HEK293 (cell line): ENCODE results near the gene GPR33.

ENCODE experiments used
- CTCF ChIA-PET: fragments of 350-600 bp; formaldehyde crosslinking; extraction: SDS; loops from one replicate; lab custom pipeline; 2021; ENCODE audit warnings: antibody characterized with exemption; lab: Yijun Ruan, JAX
- POLR2A ChIA-PET: fragments of 300-600 bp; formaldehyde crosslinking; extraction: SDS; loops from one replicate; lab custom pipeline; 2020; ENCODE audit warnings: antibody characterized with exemption, inconsistent platforms; lab: Yijun Ruan, JAX
- H3K27ac ChIP-seq: fragments of 200-500 bp; sonication (Bioruptor generic); 2 replicates; pipeline ENCODE4 v1.5.1; 2014; ENCODE audit warnings: low read depth, low read length, control low read depth, inconsistent platforms; ENCODE audit errors: extremely low read depth
- H3K36me3 ChIP-seq, 2 experiments: fragments of 200-500 bp in 1 of 2; sonication (Bioruptor generic) in 1 of 2; 1 replicate in 1 of 2; 2 replicates in 1 of 2; pipeline ENCODE4 v1.5.1; 2014 to 2017; ENCODE audit warnings: inconsistent platforms in 2 of 2, low read length in 2 of 2; ENCODE audit not compliant: control insufficient read depth in 2 of 2, insufficient read depth in 1 of 2
- H3K4me1 ChIP-seq: fragments of 200-500 bp; sonication (Bioruptor generic); 2 replicates; pipeline ENCODE4 v1.5.1; 2014; ENCODE audit warnings: mild to moderate bottlenecking, low read length, inconsistent platforms; ENCODE audit not compliant: control insufficient read depth, insufficient read depth
- H3K4me3 ChIP-seq: 2 replicates; pipeline ENCODE4 v1.5.1; 2011; ENCODE audit warnings: low read depth, mild to moderate bottlenecking, control low read depth, low read length, moderate library complexity
- H3K9me3 ChIP-seq: fragments of 200-500 bp; sonication (Bioruptor generic); 2 replicates; pipeline ENCODE4 v1.5.1; 2014; ENCODE audit warnings: low read depth, low read length, inconsistent platforms; ENCODE audit not compliant: control insufficient read depth, insufficient read depth
- AEBP2 ChIP-seq: fragments of 450-650 bp; formaldehyde crosslinking; IDR thresholded peaks from 2 replicates; pipeline ENCODE4 v1.5.1; 2016; ENCODE audit warnings: missing biosample characterization, missing genetic modification characterization, borderline replicate concordance
- FEZF1 ChIP-seq: fragments of 450-650 bp; formaldehyde crosslinking; IDR thresholded peaks from 2 replicates; pipeline ENCODE4 v1.5.1; 2016; ENCODE audit warnings: missing biosample characterization, missing genetic modification characterization
- OSR2 ChIP-seq: fragments of 450-650 bp; formaldehyde crosslinking; IDR thresholded peaks from 2 replicates; pipeline ENCODE4 v1.5.1; 2016; ENCODE audit warnings: missing biosample characterization, missing genetic modification characterization
- REPIN1 ChIP-seq: fragments of 450-650 bp; formaldehyde crosslinking; IDR thresholded peaks from 2 replicates; pipeline ENCODE4 v1.5.1; 2017; ENCODE audit warnings: missing biosample characterization, missing genetic modification characterization, low read depth
- SCRT2 ChIP-seq: fragments of 450-650 bp; formaldehyde crosslinking; IDR thresholded peaks from 2 replicates; pipeline ENCODE4 v1.5.1; 2016; ENCODE audit warnings: missing biosample characterization, missing genetic modification characterization
- SP3 ChIP-seq: fragments of 450-650 bp; formaldehyde crosslinking; IDR thresholded peaks from 2 replicates; pipeline ENCODE4 v1.5.1; 2016; ENCODE audit warnings: missing biosample characterization, missing genetic modification characterization
- TSHZ1 ChIP-seq: fragments of 450-650 bp; formaldehyde crosslinking; IDR thresholded peaks from 2 replicates; pipeline ENCODE4 v1.5.1; 2016; ENCODE audit warnings: missing biosample characterization, missing genetic modification characterization, borderline replicate concordance
- ZBTB8A ChIP-seq: fragments of 450-650 bp; formaldehyde crosslinking; IDR thresholded peaks from 2 replicates; pipeline ENCODE4 v1.5.1; 2016; ENCODE audit warnings: missing biosample characterization, missing genetic modification characterization
- ZFHX2 ChIP-seq: fragments of 450-650 bp; formaldehyde crosslinking; conservative IDR thresholded peaks from 2 replicates; pipeline ENCODE4 v1.5.1; 2016; ENCODE audit warnings: missing biosample characterization, missing genetic modification characterization
- ZFP3 ChIP-seq: fragments of 450-650 bp; formaldehyde crosslinking; IDR thresholded peaks from 2 replicates; pipeline ENCODE4 v1.5.1; 2016; ENCODE audit warnings: low read depth, missing biosample characterization, missing genetic modification characterization
- ZIC2 ChIP-seq: fragments of 450-650 bp; formaldehyde crosslinking; IDR thresholded peaks from 2 replicates; pipeline ENCODE4 v1.5.1; 2016; ENCODE audit warnings: missing biosample characterization, missing genetic modification characterization
- ZNF112 ChIP-seq: fragments of 450-650 bp; formaldehyde crosslinking; IDR thresholded peaks from 2 replicates; pipeline ENCODE4 v1.5.0; 2017; ENCODE audit warnings: missing biosample characterization, missing genetic modification characterization
- ZNF133 ChIP-seq: fragments of 450-650 bp; formaldehyde crosslinking; IDR thresholded peaks from 2 replicates; pipeline ENCODE4 v1.5.1; 2016; ENCODE audit warnings: missing biosample characterization, missing genetic modification characterization
- ZNF138 ChIP-seq: fragments of 450-650 bp; formaldehyde crosslinking; IDR thresholded peaks from 2 replicates; pipeline ENCODE4 v1.5.1; 2016; ENCODE audit warnings: missing biosample characterization, missing genetic modification characterization, borderline replicate concordance
- ZNF146 ChIP-seq: fragments of 450-650 bp; formaldehyde crosslinking; IDR thresholded peaks from 2 replicates; pipeline ENCODE4 v1.5.1; 2016; ENCODE audit warnings: missing biosample characterization, missing genetic modification characterization
- ZNF19 ChIP-seq: fragments of 450-650 bp; formaldehyde crosslinking; IDR thresholded peaks from 2 replicates; pipeline ENCODE4; 2016; ENCODE audit warnings: missing biosample characterization, missing genetic modification characterization, low read depth
- ZNF214 ChIP-seq: fragments of 450-650 bp; formaldehyde crosslinking; IDR thresholded peaks from 2 replicates; pipeline ENCODE4 v1.5.1; 2017; ENCODE audit warnings: missing biosample characterization, mild to moderate bottlenecking, missing genetic modification characterization, borderline replicate concordance
- ZNF239 ChIP-seq: fragments of 450-650 bp; formaldehyde crosslinking; IDR thresholded peaks from 2 replicates; pipeline ENCODE4 v1.5.1; 2016; ENCODE audit warnings: missing biosample characterization, missing genetic modification characterization
- ZNF416 ChIP-seq: fragments of 450-650 bp; formaldehyde crosslinking; IDR thresholded peaks from 2 replicates; pipeline ENCODE4 v1.5.1; 2016; ENCODE audit warnings: missing biosample characterization, missing genetic modification characterization
- ZNF426 ChIP-seq: fragments of 450-650 bp; formaldehyde crosslinking; IDR thresholded peaks from 2 replicates; pipeline ENCODE4 v1.5.1; 2017; ENCODE audit warnings: missing biosample characterization, missing genetic modification characterization, mild to moderate bottlenecking, inconsistent platforms, moderate library complexity
- ZNF629 ChIP-seq: fragments of 450-650 bp; formaldehyde crosslinking; IDR thresholded peaks from 2 replicates; pipeline ENCODE4 v1.5.1; 2017; ENCODE audit warnings: missing biosample characterization, missing genetic modification characterization
- ZNF664 ChIP-seq: fragments of 450-650 bp; formaldehyde crosslinking; IDR thresholded peaks from 2 replicates; pipeline ENCODE4 v1.5.1; 2016; ENCODE audit warnings: missing biosample characterization, missing genetic modification characterization
- ZNF701 ChIP-seq: fragments of 450-650 bp; formaldehyde crosslinking; IDR thresholded peaks from 2 replicates; pipeline ENCODE4 v1.5.1; 2016; ENCODE audit warnings: missing biosample characterization, missing genetic modification characterization
- ZNF785 ChIP-seq: fragments of 450-650 bp; formaldehyde crosslinking; IDR thresholded peaks from 2 replicates; pipeline ENCODE4 v1.5.1; 2016; ENCODE audit warnings: missing biosample characterization, missing genetic modification characterization
- TF ChIP-seq, protein P1 (sequence below): fragments of 450-650 bp; formaldehyde crosslinking; optimal IDR thresholded peaks from 2 replicates; pipeline ENCODE3; 2016; ENCODE audit warnings: missing biosample characterization, mild to moderate bottlenecking, missing genetic modification characterization
- TF ChIP-seq, protein P2 (sequence below): fragments of 450-650 bp; formaldehyde crosslinking; IDR thresholded peaks from 2 replicates; pipeline ENCODE4 v1.5.1; 2016; ENCODE audit warnings: missing biosample characterization, missing genetic modification characterization

Gene GPR33

DNA sequence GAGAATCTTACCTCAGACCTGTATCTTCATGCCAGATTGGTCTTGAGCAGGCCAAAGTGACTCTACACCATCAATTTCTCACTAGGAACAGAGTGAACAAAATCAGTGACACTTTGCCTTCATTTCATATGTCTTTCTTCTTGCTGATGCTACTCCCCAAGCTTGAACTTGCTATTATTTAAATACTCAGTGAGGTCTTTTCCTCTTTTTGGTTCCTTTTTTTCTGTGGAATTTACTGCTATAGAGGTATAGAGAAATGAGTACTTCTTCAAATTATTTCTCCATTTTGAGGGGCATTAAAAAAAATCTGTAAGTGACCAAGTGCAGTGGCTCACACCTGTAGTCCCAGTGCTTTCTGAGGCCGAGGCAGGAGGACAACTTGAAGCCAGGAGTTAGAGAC lies at the start of gene GPR33:
Gene GPR33, minus strand, starts transcription at position 154 of the 400 bp plus-strand sequence. CDS start 4,074 bp downstream, outside the sequence.
- CTCF ChIA-PET, result interaction anchor here (0.6 to 1.1 kb wide), 2 partner anchors 263 to 349 kb away, joined by 3 to 4 read pairs; no protein-coding TSS in a partner anchor
- H3K27ac ChIP-seq, result no peak within 1 kb of the TSS
- POLR2A ChIA-PET, result no interaction called here
- H3K4me3 ChIP-seq, result no peak within 1 kb of the TSS
- no peaks in the 10 kb centered on the region for H3K9me3 ChIP-seq
- no peaks in the 10 kb centered on the region for H3K36me3 ChIP-seq
- H3K4me1 ChIP-seq, result no peaks in the 10 kb centered on the region
- TF ChIP-seq ZNF214 (tag by site-specific recombination), result no peak
- no peak for TF ChIP-seq ZFHX2
- no peak for TF ChIP-seq ZNF138 (tag by site-specific recombination)
- TF ChIP-seq ZNF146, result no peak
- no peak for TF ChIP-seq ZNF785
- TF ChIP-seq, all 188 proteins: peak for 0

DNA sequence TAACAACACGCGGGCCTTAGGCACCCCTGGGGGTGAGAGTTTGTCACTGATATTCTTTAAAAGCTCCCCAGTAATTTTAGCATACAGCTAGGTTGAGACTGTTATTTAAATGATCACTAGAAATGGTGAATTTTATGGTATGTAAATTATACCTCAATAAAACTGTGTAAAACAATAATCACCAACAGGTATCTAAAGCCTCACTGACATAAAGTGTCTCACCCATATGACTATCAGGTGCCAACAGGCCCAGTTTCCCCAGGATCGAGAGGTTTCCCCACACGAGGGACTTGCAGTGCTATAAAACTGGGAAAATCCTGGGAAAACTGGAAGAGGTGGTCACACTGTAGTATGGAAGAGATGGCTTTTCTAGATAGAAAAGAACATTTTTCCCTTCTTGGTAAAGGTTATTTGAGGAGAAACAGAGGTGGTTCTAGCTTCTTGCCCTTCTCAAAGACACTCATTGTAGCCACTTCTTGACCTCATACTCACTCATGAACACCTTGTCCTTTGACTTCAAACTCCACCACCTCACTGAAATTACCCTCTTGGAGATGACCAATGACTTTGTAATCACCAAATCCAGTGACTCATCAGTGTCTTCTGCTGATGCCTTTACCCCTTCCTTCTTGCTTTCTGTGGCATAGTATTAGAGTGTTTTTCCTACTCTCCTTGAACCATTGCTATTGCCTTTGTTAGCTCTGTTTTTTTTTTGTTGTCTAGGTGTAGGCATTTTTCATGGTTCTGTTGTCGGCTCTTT lies 48.5 kb upstream of the GPR33 start:
- POLR2A ChIA-PET, result no interaction called here
- TF ChIP-seq ZNF239 (tag by site-specific recombination), result no peak
- TF ChIP-seq, protein P1, sequence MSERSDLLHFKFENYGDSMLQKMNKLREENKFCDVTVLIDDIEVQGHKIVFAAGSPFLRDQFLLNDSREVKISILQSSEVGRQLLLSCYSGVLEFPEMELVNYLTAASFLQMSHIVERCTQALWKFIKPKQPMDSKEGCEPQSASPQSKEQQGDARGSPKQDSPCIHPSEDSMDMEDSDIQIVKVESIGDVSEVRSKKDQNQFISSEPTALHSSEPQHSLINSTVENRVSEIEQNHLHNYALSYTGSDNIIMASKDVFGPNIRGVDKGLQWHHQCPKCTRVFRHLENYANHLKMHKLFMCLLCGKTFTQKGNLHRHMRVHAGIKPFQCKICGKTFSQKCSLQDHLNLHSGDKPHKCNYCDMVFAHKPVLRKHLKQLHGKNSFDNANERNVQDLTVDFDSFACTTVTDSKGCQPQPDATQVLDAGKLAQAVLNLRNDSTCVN (tag by site-specific recombination), result no peak
- TF ChIP-seq ZNF426 (tag by site-specific recombination), result no peak
- TF ChIP-seq SP3 (tag by site-specific recombination), result no peak
- no peak for TF ChIP-seq ZNF416 (tag by site-specific recombination)
- TF ChIP-seq FEZF1 (tag by site-specific recombination), result no peak
- TF ChIP-seq ZNF112 (tag by site-specific recombination), result no peak
- TF ChIP-seq, protein P2, sequence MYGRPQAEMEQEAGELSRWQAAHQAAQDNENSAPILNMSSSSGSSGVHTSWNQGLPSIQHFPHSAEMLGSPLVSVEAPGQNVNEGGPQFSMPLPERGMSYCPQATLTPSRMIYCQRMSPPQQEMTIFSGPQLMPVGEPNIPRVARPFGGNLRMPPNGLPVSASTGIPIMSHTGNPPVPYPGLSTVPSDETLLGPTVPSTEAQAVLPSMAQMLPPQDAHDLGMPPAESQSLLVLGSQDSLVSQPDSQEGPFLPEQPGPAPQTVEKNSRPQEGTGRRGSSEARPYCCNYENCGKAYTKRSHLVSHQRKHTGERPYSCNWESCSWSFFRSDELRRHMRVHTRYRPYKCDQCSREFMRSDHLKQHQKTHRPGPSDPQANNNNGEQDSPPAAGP, result no peak
- no peak for TF ChIP-seq ZBTB8A
- no peak for TF ChIP-seq ZIC2 (tag by site-specific recombination)
- no peak for TF ChIP-seq ZNF629 (tag by site-specific recombination)
- TF ChIP-seq ZNF701 (tag by site-specific recombination), result no peak
- no peak for TF ChIP-seq ZFP3
- CTCF ChIA-PET, result interaction anchor here (1.0 kb wide), 1 partner anchor 8 kb away, joined by 4 read pairs; no protein-coding TSS in a partner anchor
- no peaks in the 10 kb centered on the region for H3K36me3 ChIP-seq
- H3K9me3 ChIP-seq, result peaks cover 2% of the 10 kb centered on the region; the same call in 1 of the 2 replicates
- H3K27ac ChIP-seq, result no peak overlapping the region
- no peaks in the 10 kb centered on the region for H3K4me1 ChIP-seq
- H3K4me3 ChIP-seq, result no peak overlapping the region

GRCh38 chr14:31530136-31530535 lies 42.3 kb upstream of the GPR33 start:
- H3K27ac ChIP-seq, result no peak overlapping the region
- ChIA-PET CTCF (interaction anchor here (0.9 kb wide), 1 partner anchor 13 kb away, joined by 3 read pairs; no protein-coding TSS in a partner anchor), POLR2A (no interaction called here)
- H3K4me1 ChIP-seq, result no peaks in the 10 kb centered on the region
- H3K4me3 ChIP-seq, result no peak overlapping the region
- peaks cover 2% of the 10 kb centered on the region; the same call in 1 of the 2 replicates for H3K9me3 ChIP-seq
- H3K36me3 ChIP-seq, result no peaks in the 10 kb centered on the region
- no peak for TF ChIP-seq ZNF19 (tag by site-specific recombination)
- TF ChIP-seq ZNF133 (tag by site-specific recombination), result no peak
- no peak for TF ChIP-seq AEBP2
- TF ChIP-seq REPIN1, result no peak
- no peak for TF ChIP-seq TSHZ1 (tag by site-specific recombination)
- TF ChIP-seq ZNF664 (tag by site-specific recombination), result no peak
- TF ChIP-seq SCRT2 (tag by site-specific recombination), result no peak
- no peak for TF ChIP-seq OSR2 (tag by site-specific recombination)
